Breast epithelium (tissue), 4 donors: ENCODE results near the gene STEAP2. TPM values are rescaled to one million over a fixed set of nuclear protein-coding genes. Genes with fewer than 3 reads are reported as not detected.

Experiments used
- DNase-seq, 2 donors: peaks; one replicate each; pipeline ENCODE4 v3.0.0-alpha.2; 2019; ENCODE audit warnings: low spot score in 2 of 2
- H3K27ac ChIP-seq, 2 donors: fragments of 200-600 bp; sonication (generic) in 1 of 2; one replicate each; pipeline ENCODE4 v1.5.1; 2016 to 2019; ENCODE audit warnings: mild to moderate bottlenecking in 1 of 2
- H3K27me3 ChIP-seq, 2 donors: fragments of 200-600 bp; sonication (generic) in 1 of 2; one replicate each; pipeline versions ENCODE4 v1.5.1 to v1.6.0; 2017 to 2019; ENCODE audit warnings: control low read depth in 1 of 2, mild to moderate bottlenecking in 1 of 2
- H3K36me3 ChIP-seq: fragments of 200-600 bp; one replicate; pipeline ENCODE4 v1.5.1; 2019
- H3K4me1 ChIP-seq, 2 donors: fragments of 200-600 bp; sonication (generic); one replicate each; pipeline ENCODE4 v1.5.1; 2016 to 2019; ENCODE audit warnings: control low read depth in 1 of 2
- H3K4me3 ChIP-seq, 3 donors: fragments of 200-600 bp; sonication (generic); 1 replicate in 2 of 3; 2 replicates in 1 of 3; pipeline ENCODE4 v1.5.1; 2016 to 2019; ENCODE audit warnings: mild to moderate bottlenecking in 3 of 3, moderate library complexity in 2 of 3
- H3K9me3 ChIP-seq, 2 donors: fragments of 200-600 bp; sonication (generic) in 1 of 2; one replicate each; pipeline ENCODE4 v1.5.1; 2016 to 2019; ENCODE audit warnings: control low read depth in 1 of 2
- CTCF ChIP-seq, 3 donors: fragments of 450-650 bp; IDR thresholded peaks; one replicate each; pipeline ENCODE4 v1.5.1; 2016 to 2017; ENCODE audit warnings: antibody characterized with exemption in 3 of 3, mild to moderate bottlenecking in 3 of 3, moderate library complexity in 3 of 3
- POLR2A ChIP-seq: fragments of 450-650 bp; IDR thresholded peaks from one replicate; pipeline ENCODE4 v1.6.1; 2016; ENCODE audit warnings: antibody characterized with exemption, mild to moderate bottlenecking, moderate library complexity
- POLR2AphosphoS5 ChIP-seq, 3 donors: sonication (generic); formaldehyde crosslinking; IDR thresholded peaks; one replicate each; pipeline ENCODE4 v1.6.1; 2017; ENCODE audit warnings: antibody characterized with exemption in 3 of 3
- intact Hi-C: fragments of 100-400 bp; cut with DNase I; formaldehyde crosslinking; loops from one replicate; pipeline ENCODE4 v1.15.1; 2023; ENCODE audit warnings: low total_unique reads
- total RNA-seq, 3 donors: library from RNA; depleted of rRNA; stranded (reverse); fragments of >200 nt; gene quantifications; one replicate each; pipeline ENCODE4 v1.1.0, GENCODE V29; 2016

STEAP2 gene
- 10 to 100 TPM; 14.4 to 81.9 (median 22.1) TPM for total RNA-seq

- H3K9me3 ChIP-seq, result no peaks in the 10 kb centered on the region
- H3K4me1 ChIP-seq, result no peaks in the 10 kb centered on the region
- intact Hi-C loops, result no loop called here
- H3K27me3 ChIP-seq, result no peaks in the 10 kb centered on the region
- no peaks in the 10 kb centered on the region for H3K36me3 ChIP-seq
- H3K27ac ChIP-seq, result peak within 1 kb of the TSS; percentile 88 to 95
- peak; percentile 86 to 93 for DNase-seq
- TF ChIP-seq POLR2AphosphoS5 (IDR thresholded peaks at IDR 0.05) (peak in 2 of 3 donors; percentile 70 to 79), POLR2A (peak; percentile 86), CTCF (IDR thresholded peaks at IDR 0.05) (peak; percentile 50 to 76 (median 76))
- H3K4me3 ChIP-seq, result peak within 1 kb of the TSS; percentile 68 to 94 (median 76)
Measured at GRCh38 chr7:90211391-90212148, at the start of gene STEAP2. TSS of gene STEAP2 (plus strand) at chr7:90211740. CDS start at chr7:90225083, 13,343 bp downstream.

- no peak for DNase-seq
- no peaks in the 10 kb centered on the region for H3K36me3 ChIP-seq
- intact Hi-C loops, result no loop called here
- H3K4me1 ChIP-seq, result no peaks in the 10 kb centered on the region
- TF ChIP-seq POLR2A (no peak), POLR2AphosphoS5 (IDR thresholded peaks at IDR 0.05) (no peak), CTCF (IDR thresholded peaks at IDR 0.05) (no peak)
- no peak overlapping the region for H3K27ac ChIP-seq
- no peak overlapping the region for H3K4me3 ChIP-seq
- H3K27me3 ChIP-seq, result no peaks in the 10 kb centered on the region
- no peaks in the 10 kb centered on the region for H3K9me3 ChIP-seq
Measured at GRCh38 chr7:90163534-90163933, 48.0 kb upstream of the STEAP2 start.

- intact Hi-C loops, result no loop called here
- no peaks in the 10 kb centered on the region for H3K36me3 ChIP-seq
- H3K27ac ChIP-seq, result no peak overlapping the region
- H3K4me1 ChIP-seq, result no peaks in the 10 kb centered on the region
- TF ChIP-seq POLR2AphosphoS5 (IDR thresholded peaks at IDR 0.05) (no peak), CTCF (IDR thresholded peaks at IDR 0.05) (no peak), POLR2A (no peak)
- no peak for DNase-seq
- H3K27me3 ChIP-seq, result no peaks in the 10 kb centered on the region
- no peak overlapping the region for H3K4me3 ChIP-seq
- no peaks in the 10 kb centered on the region for H3K9me3 ChIP-seq
Measured at GRCh38 chr7:90165724-90166123, 45.8 kb upstream of the STEAP2 start.

DNA sequence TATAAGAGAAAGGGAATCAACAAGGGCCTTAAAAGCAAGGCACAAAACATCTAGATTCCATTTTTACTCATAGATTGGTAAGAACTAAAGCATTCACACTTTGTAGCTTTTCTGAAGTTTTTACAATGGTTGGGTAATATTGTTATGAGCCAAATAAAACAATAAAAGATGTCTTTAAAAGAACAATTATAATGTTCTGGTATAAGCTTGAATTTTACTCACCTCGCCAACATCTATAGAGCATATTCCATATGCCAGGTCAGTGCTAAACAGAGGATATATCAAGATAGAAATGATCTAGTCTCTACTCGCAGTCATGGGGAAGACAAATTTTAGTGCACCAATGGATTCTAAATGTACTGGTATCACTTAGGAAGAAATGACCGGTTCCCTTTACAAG lies 45.4 kb upstream of the STEAP2 start:
- Histone ChIP-seq H3K4me1 (no peaks in the 10 kb centered on the region), H3K27ac (no peak overlapping the region), H3K36me3 (no peaks in the 10 kb centered on the region), H3K9me3 (no peaks in the 10 kb centered on the region), H3K27me3 (no peaks in the 10 kb centered on the region), H3K4me3 (no peak overlapping the region)
- no peak for TF ChIP-seq POLR2AphosphoS5 (IDR thresholded peaks at IDR 0.05)
- no peak for TF ChIP-seq CTCF (IDR thresholded peaks at IDR 0.05)
- TF ChIP-seq POLR2A, result no peak
- intact Hi-C loops, result no loop called here
- DNase-seq, result no peak

- intact Hi-C loops, result no loop called here
- DNase-seq, result no peak
Measured at GRCh38 chr7:90167361-90167760, 44.2 kb upstream of the STEAP2 start.

More at GRCh38 chr7:90167361-90167760, 44.2 kb upstream of the STEAP2 start:
- Histone ChIP-seq H3K4me3 (no peak overlapping the region), H3K4me1 (no peaks in the 10 kb centered on the region), H3K36me3 (no peaks in the 10 kb centered on the region), H3K27me3 (no peaks in the 10 kb centered on the region), H3K9me3 (no peaks in the 10 kb centered on the region), H3K27ac (no peak overlapping the region)
- TF ChIP-seq CTCF (IDR thresholded peaks at IDR 0.05) (no peak), POLR2AphosphoS5 (IDR thresholded peaks at IDR 0.05) (no peak), POLR2A (no peak)
